Coronary artery (tissue), 2 donors: ENCODE measurements around the gene TEX11.
"Not testable (repeated sequence)": the region's sequence is repeated elsewhere in the genome, so short reads cannot be mapped to it uniquely, and the experiment has no call there.

Source experiments
- DNase-seq: peaks from one replicate; pipeline ENCODE4 v3.0.0-alpha.2; 2017; ENCODE audit warnings: low spot score
- H3K27ac ChIP-seq, 2 donors: fragments of 200-600 bp; sonication (generic); one replicate each; pipeline ENCODE4 v1.5.1; 2016 to 2019
- H3K4me3 ChIP-seq: fragments of 200-600 bp; sonication (generic); 2 replicates; pipeline ENCODE4 v1.5.1; 2016; ENCODE audit warnings: mild to moderate bottlenecking, moderate library complexity
- CTCF ChIP-seq: fragments of 200-600 bp; sonication (generic); IDR thresholded peaks from one replicate; pipeline ENCODE4 v1.5.1; 2019; ENCODE audit warnings: antibody characterized with exemption

TEX11 gene

DNA sequence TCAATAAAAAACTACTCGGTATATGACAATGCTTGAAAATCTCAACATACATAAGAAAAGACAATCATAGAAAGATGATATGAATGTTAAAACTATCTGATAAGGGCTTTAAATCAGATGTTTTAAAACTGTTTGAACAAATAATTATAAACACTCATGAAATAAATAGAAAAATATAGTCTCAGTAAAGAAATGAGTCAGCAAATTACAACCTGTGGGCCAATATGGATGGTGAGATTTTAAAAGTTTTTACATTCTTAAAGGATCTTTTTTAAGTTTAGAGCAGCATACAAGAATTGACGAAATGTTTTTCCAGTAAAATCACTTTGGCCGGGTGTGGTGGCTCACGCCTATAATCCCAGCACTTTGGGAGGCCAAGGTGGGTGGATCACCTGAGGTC lies 83.1 kb downstream of the TEX11 start:
- no peak for TF ChIP-seq CTCF
- Histone ChIP-seq H3K27ac (no peak overlapping the region), H3K4me3 (no peak overlapping the region)
- DNase-seq: no peak

- H3K4me3 ChIP-seq: no peak overlapping the region
- no peak overlapping the region for H3K27ac ChIP-seq
- DNase-seq: no peak
- TF ChIP-seq CTCF: no peak
These were observed 99.3 kb downstream of the TEX11 start for GRCh38 chrX:70808942-70809940.

- H3K27ac ChIP-seq: no peak overlapping the region
- no peak overlapping the region for H3K4me3 ChIP-seq
- no peak for DNase-seq
- TF ChIP-seq CTCF: no peak
These were observed 102.4 kb downstream of the TEX11 start for GRCh38 chrX:70806081-70806480.

DNA sequence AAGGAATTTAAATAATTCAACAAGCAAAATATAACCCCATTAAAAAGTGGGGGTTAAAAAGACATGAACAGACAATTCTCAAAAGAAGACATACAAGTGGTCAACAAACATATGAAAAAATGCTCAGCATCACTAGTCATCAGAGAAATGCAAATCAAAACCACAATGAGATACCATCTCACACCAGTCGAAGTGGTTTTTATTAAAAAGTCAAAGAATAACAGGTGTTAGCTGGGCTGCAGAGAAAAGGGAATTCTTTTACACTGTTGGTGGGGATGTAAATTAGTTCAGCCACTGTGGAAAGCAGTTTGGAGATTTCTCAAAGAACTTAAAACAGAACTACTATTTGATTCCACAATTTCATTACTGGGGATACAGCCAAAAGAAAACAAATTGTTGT lies 111.8 kb downstream of the TEX11 start:
- not testable (repeated sequence) for H3K4me3 ChIP-seq, DNase-seq, H3K27ac ChIP-seq

DNA sequence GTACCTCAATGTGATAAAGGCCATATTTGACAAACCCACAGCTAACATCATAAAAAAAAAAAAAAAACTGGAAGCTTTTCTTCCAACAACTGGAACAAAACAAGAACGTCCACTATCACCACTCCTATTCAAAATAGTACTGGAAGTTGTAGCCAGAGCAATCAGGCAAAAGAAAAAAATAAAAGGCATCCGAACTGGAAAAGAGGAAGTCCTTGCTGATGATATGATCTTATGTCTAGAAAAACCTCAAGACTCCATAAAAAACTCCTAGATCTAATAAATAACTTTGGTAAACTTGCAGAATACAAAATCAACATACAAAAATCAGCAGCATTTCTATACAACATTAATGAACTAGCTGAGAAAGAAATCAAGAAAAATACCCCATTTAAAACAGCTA lies 134.3 kb downstream of the TEX11 start:
- no peak for TF ChIP-seq CTCF
- H3K4me3 ChIP-seq: no peak overlapping the region
- no peak for DNase-seq
- no peak overlapping the region for H3K27ac ChIP-seq

DNA sequence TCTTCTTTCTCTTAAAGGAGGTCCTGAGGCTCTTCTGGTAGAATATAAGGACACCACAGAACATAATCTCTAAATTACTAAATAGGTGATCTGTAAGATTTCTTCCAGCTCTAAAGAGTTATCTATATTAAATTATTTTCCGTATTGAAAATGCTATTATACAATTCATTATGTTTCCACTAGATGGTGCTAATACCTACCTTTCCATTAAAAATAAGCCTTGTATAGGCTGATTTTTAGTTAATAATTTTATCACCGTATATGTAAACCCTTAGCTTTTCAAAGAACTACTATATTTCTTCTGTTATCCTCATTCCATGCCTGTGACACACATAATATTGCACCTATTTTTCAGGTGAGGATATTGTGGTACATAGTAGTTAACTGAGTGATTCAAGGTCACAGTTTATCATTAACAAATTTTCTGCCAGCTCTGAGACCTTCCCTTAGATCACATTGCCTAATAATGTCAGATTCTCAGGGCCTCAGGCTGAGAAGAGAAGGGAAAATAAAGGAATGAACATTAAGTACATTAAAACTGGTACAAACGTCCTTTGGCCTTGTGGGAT lies 138.8 kb downstream of the TEX11 start:
- DNase-seq: no peak
- Histone ChIP-seq H3K4me3 (no peak overlapping the region), H3K27ac (no peak overlapping the region)
- TF ChIP-seq CTCF: no peak

GRCh38 chrX:70762285-70762684 lies 146.2 kb downstream of the TEX11 start:
- no peak overlapping the region for H3K4me3 ChIP-seq
- no peak overlapping the region for H3K27ac ChIP-seq
- TF ChIP-seq CTCF: no peak
- DNase-seq: no peak
